Measurements from ENCODE around the gene ADAD2. TPM values are rescaled to one million over a fixed set of nuclear protein-coding genes. Genes with fewer than 3 reads are reported as not detected.
"Not testable (repeated sequence)": the region's sequence is repeated elsewhere in the genome, so short reads cannot be mapped to it uniquely, and the experiment has no call there.

Gene ADAD2
- total RNA-seq, 1 donor from 2014 or later, result not detected

DNA sequence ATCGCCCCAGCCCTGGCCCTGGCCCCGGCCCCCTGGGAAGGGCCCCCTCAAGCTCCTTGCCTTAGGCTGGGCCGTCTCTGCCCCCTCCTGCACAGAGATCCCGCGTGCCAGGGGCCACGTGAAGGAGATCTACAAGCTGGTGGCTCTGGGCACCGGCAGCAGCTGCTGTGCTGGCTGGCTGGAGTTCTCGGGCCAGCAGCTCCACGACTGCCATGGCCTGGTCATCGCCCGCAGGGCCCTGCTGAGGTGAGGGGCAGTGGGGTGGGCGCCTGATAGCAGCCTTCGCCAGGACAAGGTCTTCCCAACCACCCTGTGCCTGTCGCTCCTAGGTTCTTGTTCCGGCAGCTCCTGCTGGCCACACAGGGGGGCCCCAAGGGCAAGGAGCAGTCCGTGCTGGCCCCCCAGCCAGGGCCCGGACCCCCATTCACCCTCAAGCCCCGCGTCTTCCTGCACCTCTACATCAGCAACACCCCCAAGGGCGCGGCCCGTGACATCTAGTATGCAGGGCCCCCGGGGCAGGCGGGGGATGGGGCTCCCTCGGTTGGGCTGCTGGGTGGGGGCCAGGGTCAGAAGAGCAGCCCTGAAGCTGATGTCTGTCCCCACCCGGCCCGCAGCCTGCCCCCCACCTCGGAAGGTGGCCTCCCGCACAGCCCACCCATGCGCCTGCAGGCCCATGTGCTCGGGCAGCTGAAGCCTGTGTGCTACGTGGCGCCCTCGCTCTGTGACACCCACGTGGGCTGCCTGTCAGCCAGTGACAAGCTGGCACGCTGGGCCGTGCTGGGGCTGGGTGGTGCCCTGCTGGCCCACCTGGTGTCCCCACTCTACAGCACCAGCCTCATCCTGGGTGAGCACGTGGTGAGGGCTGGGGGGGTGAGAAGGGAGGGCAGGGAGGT is 4.5 kb downstream of the ADAD2 start:
- DNase-seq (ENCODE audit: low spot score), result no peak

DNA sequence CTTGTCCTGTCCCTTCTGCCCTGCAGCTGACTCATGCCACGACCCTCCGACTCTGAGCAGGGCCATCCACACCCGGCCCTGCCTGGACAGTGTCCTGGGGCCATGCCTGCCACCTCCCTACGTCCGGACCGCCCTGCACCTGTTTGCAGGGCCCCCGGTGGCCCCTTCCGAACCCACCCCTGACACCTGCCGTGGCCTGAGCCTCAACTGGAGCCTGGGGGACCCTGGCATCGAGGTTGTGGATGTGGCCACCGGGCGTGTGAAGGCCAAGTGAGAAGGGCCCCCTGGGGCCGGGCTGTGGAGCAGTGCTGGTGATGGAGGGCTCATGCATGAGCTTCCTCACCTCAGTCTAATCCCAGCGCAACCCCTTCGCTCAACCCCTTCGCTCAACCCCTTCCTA is 5.1 kb downstream of the ADAD2 start:
- no peak for DNase-seq (ENCODE audit: low spot score)

GRCh38 chr16:84196727-84197394 is 5.9 kb downstream of the ADAD2 start:
- no peak for DNase-seq (ENCODE audit: low spot score)

GRCh38 chr16:84197466-84198128 is 6.6 kb downstream of the ADAD2 start:
- DNase-seq (ENCODE audit: low spot score), result no peak

DNA sequence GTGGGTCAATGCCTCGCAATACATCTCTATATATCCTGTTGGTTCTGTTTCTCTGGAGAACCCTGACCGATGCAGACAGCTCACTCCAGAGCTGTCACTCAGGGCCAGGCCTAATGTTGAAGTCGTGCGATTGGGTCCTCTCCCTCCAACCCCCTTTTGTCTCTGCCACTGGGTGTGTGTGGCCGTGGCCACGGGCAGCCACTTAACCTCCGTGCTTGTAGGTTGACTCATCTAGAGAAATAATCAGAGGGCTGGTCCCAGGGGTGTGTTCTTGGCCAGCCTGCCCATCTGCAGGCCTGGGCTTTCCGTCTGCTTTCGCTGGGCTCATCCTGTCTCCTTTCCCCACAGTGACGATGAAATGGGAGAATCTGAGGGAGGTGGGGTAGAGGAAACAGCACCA is 7.4 kb downstream of the ADAD2 start:
- no peak for DNase-seq (ENCODE audit: low spot score)

DNA sequence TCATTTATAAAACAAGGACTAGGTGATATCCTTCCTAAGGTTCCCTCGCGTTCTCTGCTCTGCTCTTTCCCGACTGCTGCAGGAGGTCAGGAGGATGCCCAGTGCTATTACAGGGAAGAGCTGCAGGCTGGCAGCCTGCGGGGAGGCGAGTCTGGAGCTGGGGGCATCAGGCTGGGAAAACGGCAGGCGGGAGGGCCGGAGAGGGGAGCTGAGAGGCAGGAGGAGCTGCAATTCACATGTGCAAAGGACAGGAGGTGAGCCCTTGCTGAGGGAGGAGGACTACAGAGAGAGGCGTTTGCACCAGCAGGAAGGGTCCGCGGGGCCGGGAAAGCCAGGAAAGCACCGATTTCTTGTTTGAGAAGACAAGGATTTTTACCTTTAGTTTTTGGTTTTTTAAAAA is 8.1 kb downstream of the ADAD2 start:
- no peak for DNase-seq (ENCODE audit: low spot score)

GRCh38 chr16:84199861-84200260 is 8.9 kb downstream of the ADAD2 start:
- DNase-seq (ENCODE audit: low spot score), result no peak

GRCh38 chr16:84204551-84204950 is 13.6 kb downstream of the ADAD2 start:
- not testable (repeated sequence) for DNase-seq (ENCODE audit: low spot score)

- not testable (repeated sequence) for DNase-seq (ENCODE audit: low spot score)
Measured at GRCh38 chr16:84205123-84205522, 14.2 kb downstream of the ADAD2 start.

DNA sequence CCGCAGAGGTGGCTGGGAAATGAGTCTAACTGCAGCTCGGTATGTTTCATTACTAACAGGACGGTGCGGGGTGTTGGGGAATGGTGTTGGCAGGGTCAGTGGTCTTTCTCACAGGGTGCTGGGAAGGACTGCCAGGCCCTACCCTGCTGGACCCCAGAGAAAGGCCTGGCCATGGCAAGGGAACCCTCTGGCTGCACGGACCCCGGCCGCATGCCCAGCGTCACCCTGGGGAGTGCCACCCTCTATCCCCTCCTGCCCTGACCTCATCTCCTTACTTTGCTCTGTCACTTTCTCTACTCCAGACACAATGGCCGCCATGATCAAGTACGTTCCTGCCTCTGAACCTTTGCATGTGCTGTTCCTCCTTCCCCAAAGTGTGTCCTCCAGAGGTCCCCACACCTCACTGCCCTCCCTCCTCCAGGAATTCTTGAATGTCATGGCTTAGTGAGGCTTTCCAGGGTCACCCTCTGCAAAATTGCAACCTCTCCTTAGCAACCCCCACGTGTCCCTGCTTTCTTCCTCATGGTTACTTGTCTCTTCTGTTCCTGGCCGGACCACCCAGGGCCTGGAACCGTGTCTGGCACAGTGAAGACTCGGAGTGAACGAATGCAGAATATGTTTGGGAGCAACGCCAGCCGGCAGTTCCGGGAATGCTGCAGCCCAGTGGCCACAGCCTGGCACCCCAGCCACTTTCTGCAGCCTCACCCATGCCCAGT is 15.2 kb downstream of the ADAD2 start:
- no peak for DNase-seq (ENCODE audit: low spot score)

DNA sequence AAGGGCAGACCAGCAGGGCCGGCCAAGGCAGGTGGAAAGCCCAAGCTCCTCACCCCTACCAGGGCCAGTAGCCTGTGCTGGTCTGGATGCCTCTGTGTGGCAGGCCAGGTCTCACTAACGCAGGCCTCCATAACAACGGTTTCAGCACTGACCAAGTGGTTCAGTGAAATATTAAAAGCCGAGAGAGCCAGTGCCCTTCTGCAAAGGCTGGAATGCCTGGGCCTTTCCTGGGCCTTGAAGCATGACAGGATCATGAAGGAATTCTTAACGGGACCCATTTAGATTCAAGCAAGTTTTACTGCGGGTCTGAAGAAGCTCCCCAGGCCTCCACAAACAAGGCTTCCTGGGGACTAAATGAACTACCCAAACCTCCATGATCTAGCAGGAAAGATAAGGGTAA is 16.3 kb downstream of the ADAD2 start:
- no peak for DNase-seq (ENCODE audit: low spot score)

DNA sequence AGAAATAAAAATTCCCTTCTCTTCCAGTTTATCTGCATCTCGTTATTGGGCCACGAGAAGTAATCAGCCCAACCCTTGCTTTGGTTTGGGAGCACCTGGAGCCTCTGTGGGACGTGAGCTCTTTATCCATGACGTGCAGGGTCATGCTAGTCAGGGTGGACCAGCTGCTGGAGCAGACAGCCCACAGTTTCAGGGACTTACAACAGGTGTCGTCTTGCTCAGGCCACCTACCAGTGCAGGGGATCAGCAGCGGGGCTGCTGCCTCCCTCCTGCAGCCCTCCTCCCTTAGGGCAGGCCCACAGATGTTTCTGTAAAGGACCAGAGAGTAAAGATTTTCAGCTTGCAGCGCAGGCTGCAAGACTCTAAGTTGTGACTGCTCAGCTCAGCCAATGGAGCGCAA is 16.9 kb downstream of the ADAD2 start:
- DNase-seq (ENCODE audit: low spot score), result no peak

DNA sequence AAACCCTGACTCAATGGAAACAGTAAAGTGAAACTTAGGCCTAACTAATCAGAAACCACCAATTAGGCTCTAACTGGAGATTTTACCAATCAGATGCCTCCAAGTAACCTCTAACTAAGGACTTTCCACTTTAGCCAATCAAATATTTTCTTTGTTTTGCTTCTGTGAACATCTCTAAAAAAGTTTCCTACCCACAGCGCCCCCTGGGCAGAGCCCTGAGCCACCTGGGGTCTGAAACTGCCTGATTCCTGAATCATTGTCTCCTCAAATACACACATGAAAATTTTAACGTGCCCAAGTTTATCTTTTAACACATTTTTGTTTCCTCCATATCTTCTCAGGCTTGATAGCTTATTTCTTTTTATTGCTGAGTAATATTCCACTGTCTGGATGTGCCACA is 19.0 kb downstream of the ADAD2 start:
- DNase-seq (ENCODE audit: low spot score), result no peak

- DNase-seq (ENCODE audit: low spot score), result no peak
Measured at GRCh38 chr16:84212154-84212553, 21.2 kb downstream of the ADAD2 start.

DNA sequence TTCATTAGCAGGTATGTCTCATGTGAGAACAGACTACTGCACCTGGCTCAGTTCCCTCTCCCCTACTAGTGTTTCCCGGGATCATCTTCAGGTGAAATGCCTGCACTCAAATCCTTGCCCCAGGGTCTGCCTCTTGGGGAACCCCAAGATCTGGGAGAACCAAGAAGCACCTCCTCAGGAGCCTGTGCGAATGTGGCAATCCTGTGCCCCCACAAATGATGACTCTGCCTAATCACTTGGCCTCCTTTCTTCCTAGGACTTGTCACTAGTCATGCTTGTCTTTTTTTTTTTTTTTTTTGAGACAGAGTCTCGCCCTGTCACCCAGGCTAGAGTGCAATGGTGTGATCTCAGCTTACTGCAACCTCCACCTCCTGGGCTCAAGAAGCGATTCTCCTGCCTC is 21.7 kb downstream of the ADAD2 start:
- no peak for DNase-seq (ENCODE audit: low spot score)

DNA sequence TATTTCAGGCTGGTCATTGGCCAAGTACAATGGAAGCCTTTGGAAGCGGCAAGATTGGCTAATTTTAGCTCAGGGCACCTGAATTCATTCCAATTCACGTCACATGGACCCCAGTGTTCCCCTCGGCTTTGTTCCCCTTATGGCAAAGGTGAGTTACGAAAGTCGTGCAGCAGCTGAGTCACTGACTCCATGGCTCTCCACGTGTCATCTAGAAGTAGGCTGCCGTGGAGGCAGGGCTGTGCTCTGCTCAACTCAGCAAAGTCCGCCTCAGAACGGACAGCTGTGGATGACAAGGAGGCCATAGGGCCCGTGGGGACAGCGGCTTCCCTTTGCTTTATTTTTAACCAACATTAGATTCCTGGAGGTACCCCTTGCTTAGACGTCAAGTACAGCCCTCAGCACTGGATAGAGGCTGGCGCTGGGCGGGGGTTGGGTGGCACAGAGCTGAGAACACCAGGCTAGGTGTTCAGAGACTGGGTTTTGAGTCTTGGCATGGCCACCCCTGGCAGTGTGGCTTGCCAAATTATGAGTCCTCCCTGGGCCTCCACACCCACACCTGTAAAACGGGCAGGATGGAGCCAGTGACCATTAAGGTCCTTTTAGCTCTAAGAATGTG is 23.6 kb downstream of the ADAD2 start:
- no peak for DNase-seq (ENCODE audit: low spot score)

DNA sequence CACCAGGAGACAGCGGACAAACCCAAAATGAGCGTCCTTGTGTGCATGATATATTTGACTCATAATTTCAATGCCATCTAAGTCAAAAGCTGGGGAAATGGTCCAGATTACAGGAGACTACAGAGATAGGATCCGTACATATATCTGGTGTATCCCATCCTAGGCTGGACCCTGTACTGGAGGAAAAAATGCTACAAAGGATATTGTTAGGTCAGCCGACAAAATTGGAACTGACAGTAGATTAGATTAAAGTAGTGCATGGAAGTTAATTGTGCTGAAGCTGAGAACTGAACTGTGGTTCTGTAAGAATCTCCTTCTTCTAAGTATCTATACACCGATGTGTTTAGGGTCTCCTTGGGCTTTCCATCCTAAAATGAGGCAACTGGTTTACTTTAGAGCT is 24.6 kb downstream of the ADAD2 start:
- no peak for DNase-seq (ENCODE audit: low spot score)

- DNase-seq (ENCODE audit: low spot score), result not testable (repeated sequence)
Measured at GRCh38 chr16:84216144-84216543, 25.2 kb downstream of the ADAD2 start.

DNA sequence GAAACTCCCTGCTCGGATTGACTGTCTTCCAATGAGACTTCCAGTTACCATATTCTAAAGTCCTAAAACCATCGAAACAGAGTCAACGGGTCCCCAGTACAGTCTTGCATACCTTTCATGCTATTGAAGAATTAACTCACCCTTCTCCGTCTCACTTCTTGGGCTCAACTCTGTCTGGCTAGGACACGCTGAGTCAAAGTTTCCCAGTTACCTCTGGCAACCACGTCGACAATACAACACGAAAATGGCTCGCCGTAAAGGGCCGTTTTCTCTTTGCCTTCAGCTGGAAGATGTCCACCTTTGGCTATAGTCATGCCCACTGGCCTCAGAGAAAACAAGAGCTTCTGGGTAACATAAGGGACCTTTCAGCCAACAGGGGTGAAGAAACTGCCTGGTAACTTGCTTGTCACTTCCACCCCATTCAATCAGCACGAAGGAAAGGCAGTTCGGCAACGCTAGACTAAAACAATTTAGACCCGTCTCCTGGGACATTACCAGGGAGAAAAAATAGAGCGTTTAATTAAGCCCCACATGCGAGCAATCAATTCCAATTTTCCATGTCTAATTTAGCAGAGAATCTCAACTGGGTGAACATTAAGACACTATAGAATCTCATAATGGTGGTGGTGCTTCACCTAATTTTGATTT is 27.3 kb downstream of the ADAD2 start:
- DNase-seq (ENCODE audit: low spot score), result no peak

GRCh38 chr16:84218956-84219355 is 28.0 kb downstream of the ADAD2 start:
- no peak for DNase-seq (ENCODE audit: low spot score)

DNA sequence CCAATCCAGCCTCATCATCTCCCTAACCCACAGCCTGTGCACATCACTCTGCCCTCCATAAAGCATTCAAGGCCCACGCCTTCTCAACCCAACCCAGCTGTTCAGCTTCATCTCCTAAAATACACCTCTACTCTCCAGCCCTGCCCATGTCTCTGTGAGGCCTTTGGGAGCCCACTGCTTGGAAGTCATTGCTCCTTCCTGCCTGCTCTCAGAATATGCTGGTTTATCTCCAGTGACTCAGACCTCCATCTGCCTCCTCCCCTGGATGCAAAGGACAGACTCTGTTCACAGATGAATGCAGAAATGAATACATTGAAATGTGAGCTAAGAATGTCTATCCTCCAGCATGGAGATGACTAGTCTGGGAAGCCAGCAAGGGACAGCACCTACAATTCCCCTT is 29.9 kb downstream of the ADAD2 start:
- no peak for DNase-seq (ENCODE audit: low spot score)

Measured in mesenteric fat pad (tissue), 1 donor.